Measurements from ENCODE around the gene IQSEC3.

- no peak for TF ChIP-seq CTCF (conservative IDR thresholded peaks at IDR 0.05; ENCODE audit: low read length)
- no peak for TF ChIP-seq EZH2phosphoT487 (IDR thresholded peaks at IDR 0.05; ENCODE audit: borderline replicate concordance)
Observed at GRCh38 chr12:93266-94005, 26.9 kb downstream of the IQSEC3 start.

Data from Loucy (cell line).